Measurements from ENCODE around the gene JADE1. TPM values are rescaled to one million over a fixed set of nuclear protein-coding genes. Genes with fewer than 3 reads are reported as not detected.

The JADE1 gene
- total and polyA plus RNA-seq, 2 experiments from 2014 or later, result 7.1 to 12.3 TPM

DNA sequence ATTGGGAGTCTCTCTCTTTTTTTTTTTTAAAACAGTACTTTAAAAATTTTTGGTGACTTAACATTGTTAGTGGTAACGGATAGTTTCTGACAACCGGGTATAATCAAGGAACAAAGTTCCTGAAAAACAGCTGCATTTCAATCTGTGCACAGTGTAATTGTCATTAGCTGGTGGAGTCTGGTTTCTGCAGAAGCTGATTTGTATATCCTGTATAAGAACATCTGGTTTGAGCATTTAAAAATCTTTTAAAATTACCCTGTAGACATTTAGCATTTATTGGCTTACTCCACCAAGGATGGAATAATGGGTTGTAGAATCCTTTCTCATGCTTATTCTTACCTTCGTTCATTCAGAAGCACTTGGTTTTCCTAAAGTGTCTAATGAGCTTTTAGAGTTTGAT, 11.2 kb downstream of the JADE1 start:
- H3K4me1 ChIP-seq (ENCODE audit: low read depth), result no peaks in the 10 kb centered on the region

DNA sequence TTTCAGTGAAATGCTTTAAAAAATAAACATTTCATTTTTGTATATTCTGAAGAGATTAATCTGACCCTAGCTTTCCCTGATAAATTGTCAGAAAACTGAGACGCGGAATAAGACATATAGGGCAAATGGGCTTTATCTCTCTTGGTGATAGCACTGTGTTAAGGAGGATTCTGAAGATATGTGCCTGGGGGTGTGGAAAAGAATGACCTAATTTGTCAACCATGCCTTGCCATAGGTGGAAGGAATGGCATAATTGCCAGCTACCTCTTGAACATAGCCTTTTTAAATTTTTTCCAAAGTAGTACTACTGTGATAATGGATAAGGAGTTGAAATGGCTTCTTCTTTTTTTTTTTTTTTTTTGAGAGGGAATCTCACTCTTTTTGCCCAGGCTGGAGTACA, 11.7 kb downstream of the JADE1 start:
- Histone ChIP-seq H3K27ac (no peak overlapping the region), H3K27me3 (no peaks in the 10 kb centered on the region), H3K9me3 (ENCODE audit: low read depth) (no peaks in the 10 kb centered on the region), H3K4me3 (no peak overlapping the region), H3K36me3 (no peaks in the 10 kb centered on the region), H3K4me1 (ENCODE audit: low read depth) (no peaks in the 10 kb centered on the region)
- TF ChIP-seq, protein P1, sequence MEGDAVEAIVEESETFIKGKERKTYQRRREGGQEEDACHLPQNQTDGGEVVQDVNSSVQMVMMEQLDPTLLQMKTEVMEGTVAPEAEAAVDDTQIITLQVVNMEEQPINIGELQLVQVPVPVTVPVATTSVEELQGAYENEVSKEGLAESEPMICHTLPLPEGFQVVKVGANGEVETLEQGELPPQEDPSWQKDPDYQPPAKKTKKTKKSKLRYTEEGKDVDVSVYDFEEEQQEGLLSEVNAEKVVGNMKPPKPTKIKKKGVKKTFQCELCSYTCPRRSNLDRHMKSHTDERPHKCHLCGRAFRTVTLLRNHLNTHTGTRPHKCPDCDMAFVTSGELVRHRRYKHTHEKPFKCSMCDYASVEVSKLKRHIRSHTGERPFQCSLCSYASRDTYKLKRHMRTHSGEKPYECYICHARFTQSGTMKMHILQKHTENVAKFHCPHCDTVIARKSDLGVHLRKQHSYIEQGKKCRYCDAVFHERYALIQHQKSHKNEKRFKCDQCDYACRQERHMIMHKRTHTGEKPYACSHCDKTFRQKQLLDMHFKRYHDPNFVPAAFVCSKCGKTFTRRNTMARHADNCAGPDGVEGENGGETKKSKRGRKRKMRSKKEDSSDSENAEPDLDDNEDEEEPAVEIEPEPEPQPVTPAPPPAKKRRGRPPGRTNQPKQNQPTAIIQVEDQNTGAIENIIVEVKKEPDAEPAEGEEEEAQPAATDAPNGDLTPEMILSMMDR (IDR thresholded peaks at IDR 0.05; ENCODE audit: low read depth, low read length), result no peak
- no peak for DNase-seq (ENCODE audit: low read depth in 1 of 2, low spot score in 1 of 2)

More for the DNA sequence above, 11.2 kb downstream of the JADE1 start:
- Histone ChIP-seq H3K27me3 (no peaks in the 10 kb centered on the region), H3K36me3 (no peaks in the 10 kb centered on the region), H3K9me3 (ENCODE audit: low read depth) (no peaks in the 10 kb centered on the region), H3K4me3 (no peak overlapping the region), H3K27ac (no peak overlapping the region)
- TF ChIP-seq, protein P1 (IDR thresholded peaks at IDR 0.05; ENCODE audit: low read depth, low read length), result no peak
- DNase-seq (ENCODE audit: low read depth in 1 of 2, low spot score in 1 of 2), result no peak

DNA sequence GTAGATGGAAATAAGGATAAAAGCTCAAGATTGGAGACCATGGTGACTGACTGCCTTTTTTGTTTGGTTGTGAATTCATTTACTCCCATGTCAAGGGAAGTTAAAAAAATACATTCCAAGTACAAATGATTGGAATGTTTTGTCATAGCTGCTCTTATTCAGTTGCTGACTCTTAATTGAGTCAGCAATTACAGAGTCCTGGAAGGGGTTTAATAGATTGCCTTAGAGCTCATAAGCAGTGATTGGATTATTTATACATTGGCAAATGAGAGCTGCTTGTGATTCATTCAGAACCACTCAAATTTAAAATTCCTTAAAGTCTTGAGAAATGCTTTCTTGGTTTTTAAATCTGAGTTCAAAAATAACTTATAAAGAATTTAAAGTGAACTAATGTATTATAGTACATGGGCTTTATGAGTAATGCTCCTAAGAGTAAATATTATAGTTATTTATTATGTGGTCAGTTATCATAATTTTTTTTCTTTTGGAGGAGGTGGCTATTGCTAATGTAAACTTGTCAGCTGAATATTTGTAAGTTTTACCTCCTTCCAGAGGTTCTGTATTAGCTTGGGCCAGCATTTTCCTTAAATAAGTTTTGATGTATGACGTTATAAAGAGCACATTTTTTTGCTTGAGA, 13.6 kb downstream of the JADE1 start:
- Histone ChIP-seq H3K4me1 (ENCODE audit: low read depth) (no peaks in the 10 kb centered on the region), H3K9me3 (ENCODE audit: low read depth) (no peaks in the 10 kb centered on the region), H3K27ac (no peak overlapping the region), H3K36me3 (no peaks in the 10 kb centered on the region), H3K27me3 (no peaks in the 10 kb centered on the region), H3K4me3 (no peak overlapping the region)
- peak in 1 of 2 donors; percentile 72 for DNase-seq (ENCODE audit: low read depth in 1 of 2, low spot score in 1 of 2)
- TF ChIP-seq, protein P1 (IDR thresholded peaks at IDR 0.05; ENCODE audit: low read depth, low read length), result no peak

DNA sequence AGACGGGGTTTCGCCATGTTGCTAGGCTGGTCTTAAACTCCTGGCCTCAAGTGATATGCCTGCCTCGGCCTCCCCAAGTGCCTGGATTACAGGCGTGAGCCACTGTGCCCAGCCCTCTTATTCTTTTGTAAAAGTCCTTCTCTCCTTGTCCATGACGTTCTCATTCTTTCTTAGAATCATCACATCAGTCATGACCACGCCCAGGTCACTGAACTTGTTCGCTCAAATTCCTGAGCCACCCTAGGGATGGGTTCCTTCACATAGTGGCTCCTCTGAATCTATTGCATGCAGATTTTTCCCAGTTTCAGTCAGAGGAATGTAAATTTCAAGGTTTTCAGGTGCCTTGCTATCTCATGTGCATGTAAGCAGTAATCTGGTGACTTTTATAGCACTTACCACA, 15.7 kb downstream of the JADE1 start:
- Histone ChIP-seq H3K36me3 (no peaks in the 10 kb centered on the region), H3K9me3 (ENCODE audit: low read depth) (no peaks in the 10 kb centered on the region), H3K27ac (no peak overlapping the region), H3K4me1 (ENCODE audit: low read depth) (no peaks in the 10 kb centered on the region), H3K27me3 (no peaks in the 10 kb centered on the region), H3K4me3 (no peak overlapping the region)
- TF ChIP-seq, protein P1 (IDR thresholded peaks at IDR 0.05; ENCODE audit: low read depth, low read length), result no peak
- no peak for DNase-seq (ENCODE audit: low read depth in 1 of 2, low spot score in 1 of 2)

DNA sequence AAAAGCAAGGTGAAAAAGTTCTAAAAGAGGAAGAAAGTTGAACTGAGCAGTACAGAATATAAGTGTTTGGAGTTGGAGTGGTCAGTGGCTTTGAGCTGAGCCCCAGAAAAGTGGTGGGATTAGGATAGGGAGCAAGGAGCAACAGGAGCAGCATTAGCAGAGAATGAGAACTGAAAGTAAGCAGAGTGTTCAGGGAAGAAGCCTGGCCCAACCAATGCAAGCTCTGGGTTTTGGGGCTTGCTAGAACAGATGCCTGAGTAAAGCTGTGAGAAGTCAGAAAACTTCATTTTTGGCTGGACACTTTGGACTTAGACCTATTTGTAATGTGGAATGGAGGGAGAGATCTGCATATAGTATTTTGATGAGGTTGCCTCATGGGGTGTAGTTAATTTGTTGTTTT, 17.8 kb downstream of the JADE1 start:
- no peaks in the 10 kb centered on the region for H3K27me3 ChIP-seq
- no peaks in the 10 kb centered on the region for H3K4me1 ChIP-seq (ENCODE audit: low read depth)
- no peaks in the 10 kb centered on the region for H3K36me3 ChIP-seq
- H3K9me3 ChIP-seq (ENCODE audit: low read depth), result no peaks in the 10 kb centered on the region
- TF ChIP-seq, protein P1 (IDR thresholded peaks at IDR 0.05; ENCODE audit: low read depth, low read length), result no peak
- H3K4me3 ChIP-seq, result no peak overlapping the region
- no peak for DNase-seq (ENCODE audit: low read depth in 1 of 2, low spot score in 1 of 2)
- H3K27ac ChIP-seq, result no peak overlapping the region

All from cardiac muscle cell (in vitro differentiated cells and primary cell).